K562 (cell line): ENCODE results near the gene ELMO3. TPM values are rescaled to one million over a fixed set of nuclear protein-coding genes. Genes with fewer than 3 reads are reported as not detected.

Source experiments
- AFF4 ChIP-seq: sonication (generic); formaldehyde crosslinking; IDR thresholded peaks from 2 replicates; pipeline ENCODE4 v1.8.0; 2023; ENCODE audit warnings: mild to moderate bottlenecking, missing genetic modification reagents
- CREBBP ChIP-seq: IDR thresholded peaks from one replicate; pipeline ENCODE4 v1.6.1; 2012; ENCODE audit warnings: low read depth, mild to moderate bottlenecking, control low read depth, inconsistent platforms, low read length
- CTCFL ChIP-seq: IDR thresholded peaks from 2 replicates; pipeline ENCODE4 v1.6.1; 2011; ENCODE audit warnings: borderline replicate concordance, low read depth, mild to moderate bottlenecking, moderate library complexity, low read length; ENCODE audit not compliant: insufficient read depth, poor library complexity, severe bottlenecking
- ELF1 ChIP-seq: fragments of 200-800 bp; sonication (Bioruptor generic); IDR thresholded peaks from 2 replicates; pipeline ENCODE4 v1.6.1; 2016; ENCODE audit warnings: missing genetic modification characterization, missing compliant biosample characterization
- ETV1 ChIP-seq: fragments of 450-650 bp; conservative IDR thresholded peaks from 2 replicates; pipeline ENCODE4 v1.6.1; 2016; ENCODE audit warnings: missing genetic modification characterization, control low read depth, low read depth, missing compliant biosample characterization
- FOXJ3 ChIP-seq: sonication (generic); formaldehyde crosslinking; IDR thresholded peaks from 2 replicates; pipeline ENCODE4 v1.4.0; 2020; ENCODE audit warnings: mild to moderate bottlenecking, missing genetic modification reagents
- KLF16 ChIP-seq: IDR thresholded peaks from 2 replicates; pipeline ENCODE4 v1.6.1; 2016; ENCODE audit warnings: antibody characterized with exemption
- PHF8 ChIP-seq: fragments of 200-600 bp; sonication (generic); IDR thresholded peaks from 2 replicates; pipeline ENCODE4 v1.6.1; 2012; ENCODE audit warnings: mixed run types, mild to moderate bottlenecking, inconsistent platforms, low read length, moderate library complexity, borderline replicate concordance
- SMAD4 ChIP-seq: fragments of 250-450 bp; sonication (Bioruptor Pico); conservative IDR thresholded peaks from 2 replicates; pipeline ENCODE4 v1.8.0; 2021; ENCODE audit warnings: inconsistent platforms, mild to moderate bottlenecking, moderate library complexity
- TEAD1 ChIP-seq, 2 experiments: fragments of 450-650 bp in 1 of 2; sonication (generic) in 1 of 2; formaldehyde crosslinking; IDR thresholded peaks; 2 replicates each; pipeline versions ENCODE4 v1.4.0 to v1.8.0; 2020 to 2022; ENCODE audit warnings: mild to moderate bottlenecking in 2 of 2, missing genetic modification reagents in 1 of 2
- USF2 ChIP-seq: sonication (generic); formaldehyde crosslinking; IDR thresholded peaks from 2 replicates; pipeline ENCODE4 v1.5.0; 2020; ENCODE audit warnings: missing genetic modification reagents
- ZBTB49 ChIP-seq: sonication (generic); formaldehyde crosslinking; IDR thresholded peaks from 2 replicates; pipeline ENCODE4 v1.8.0; 2022; ENCODE audit warnings: missing genetic modification reagents, mild to moderate bottlenecking, borderline replicate concordance
- ZC3H11A ChIP-seq: IDR thresholded peaks from 2 replicates; pipeline ENCODE4 v1.6.1; 2012; ENCODE audit warnings: low read depth, low read length, improper control_type of control experiment
- ZNF445 ChIP-seq: fragments of 250-450 bp; sonication (Bioruptor Pico); IDR thresholded peaks from 2 replicates; pipeline ENCODE4 v1.4.0; 2020; ENCODE audit warnings: low read depth, mild to moderate bottlenecking, moderate library complexity
- ZNF780A ChIP-seq: fragments of 250-450 bp; sonication (Bioruptor Pico); IDR thresholded peaks from 2 replicates; pipeline ENCODE4 v1.5.0; 2021; ENCODE audit warnings: mild to moderate bottlenecking
- polyA plus RNA-seq, 8 experiments: library from polyadenylated mRNA; depleted of rRNA in 4 of 8; stranded (reverse) in 5 of 8; unstranded in 3 of 8; fragments of >200 nt; fragmentation: Nextera tagmentation in 2 of 8; fragmentation: Illumina TruSeq in 1 of 8; extraction: Ambion mirVana in 2 of 8; extraction: Trizol in 1 of 8; gene quantifications; 2 replicates each; pipeline versions ENCODE4 v1.2.1 to v1.2.3, GENCODE V29; 2011 to 2014; ENCODE audit warnings: inconsistent platforms in 1 of 8, missing spikeins in 1 of 8
- total RNA-seq, 7 experiments: library from RNA; depleted of rRNA in 6 of 7; stranded (reverse); fragments of >200 nt in 6 of 7; fragmentation: Illumina TruSeq in 2 of 7; extraction: Trizol in 2 of 7; gene quantifications; 2 replicates each; pipeline versions ENCODE4 v1.2.1 to v1.2.3, GENCODE V29; 2011 to 2021; ENCODE audit warnings: low replicate concordance in 1 of 7

The ELMO3 gene
- total and polyA plus RNA-seq, 9 of the 15 experiments (the other 6 are each of a cell fraction or from before 2014, with no cell fraction given): 0.04 to 5.1 (median 1.5) TPM

GRCh38 chr16:67246081-67246755, 47.3 kb downstream of the ELMO3 start (continued):
- peak; percentile 81 for TF ChIP-seq CTCFL
- 0 out of 2 replicates have a peak, but pooled peaks have one; percentile 44 for TF ChIP-seq ZBTB49 (CRISPR knock-in tag)
- TF ChIP-seq PHF8: peak; percentile 49; the same call in 1 of the 2 replicates
- no peak for TF ChIP-seq AFF4
- TF ChIP-seq FOXJ3: no peak
- no peak for TF ChIP-seq CREBBP
- peak; percentile 80 for TF ChIP-seq ETV1 (tag)
- TF ChIP-seq SMAD4: peak; percentile 79; the same call in 1 of the 2 replicates
- TF ChIP-seq ELF1 (tag): peak; percentile 36; the same call in 1 of the 2 replicates
- TF ChIP-seq TEAD1 (CRISPR knock-in tag; IDR thresholded peaks at IDR 0.05): peak in 1 of 2 experiments; percentile 98; a peak in 2 of 4 replicates
- peak; percentile 28; the same call in 1 of the 2 replicates for TF ChIP-seq KLF16
- peak; percentile 90 for TF ChIP-seq USF2 (CRISPR knock-in tag)
- no peak for TF ChIP-seq ZC3H11A
- no peak for TF ChIP-seq ZNF445
- no peak for TF ChIP-seq ZNF780A
